ENCODE measurements around the gene RNASE8.
A peak's percentile ranks its signal among the peaks of the same experiment; 100 is the strongest.
"Not testable (repeated sequence)": the region's sequence is repeated elsewhere in the genome, so short reads cannot be mapped to it uniquely, and the experiment has no call there.

The RNASE8 gene

DNA sequence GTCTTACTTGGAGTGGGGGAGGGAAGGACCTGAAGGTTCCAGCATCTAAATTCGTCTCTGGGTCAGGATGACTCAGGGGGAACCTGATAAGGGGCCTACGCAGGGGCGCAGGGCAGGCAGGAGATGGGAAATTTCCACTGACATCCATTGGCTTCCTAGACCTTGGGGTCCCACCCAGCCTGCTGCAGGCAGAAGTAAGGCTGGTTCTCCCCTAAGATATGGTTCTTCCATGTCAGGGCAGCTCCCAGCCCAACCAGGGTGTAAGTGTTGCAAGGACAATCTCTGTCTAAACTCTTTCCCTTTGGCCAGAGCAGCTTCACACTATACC lies 30.7 kb upstream of the RNASE8 start:
- no peak for FAIRE-seq
- DNase-seq (ENCODE audit: insufficient read length, low spot score): no peak

DNA sequence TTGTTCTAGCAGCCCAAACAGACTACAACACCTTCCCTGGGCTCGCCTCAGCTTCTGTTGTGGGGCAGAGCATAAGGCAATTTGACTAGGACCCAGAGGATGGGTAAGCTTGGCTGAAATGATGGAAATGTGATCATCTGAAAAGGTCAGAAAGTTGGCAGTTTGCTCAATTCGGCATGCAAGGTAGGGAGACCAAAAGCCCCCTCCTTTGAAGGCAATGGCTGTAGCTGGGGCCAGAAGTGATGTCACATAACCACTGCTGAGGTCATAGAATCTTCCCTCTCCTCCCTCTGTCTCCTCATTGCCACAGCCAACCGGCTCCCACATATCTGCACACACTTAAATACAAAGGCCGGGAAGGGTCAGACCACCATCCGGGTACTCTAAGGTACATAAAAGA lies 27.7 kb upstream of the RNASE8 start, which contains the start of gene TPPP2:
TSS of gene TPPP2 (plus strand) at position 301 of the 400 bp plus-strand sequence. CDS start 365 bp downstream, outside the sequence.
- DNase-seq (ENCODE audit: insufficient read length, low spot score) (no peak), FAIRE-seq (no peak)

DNA sequence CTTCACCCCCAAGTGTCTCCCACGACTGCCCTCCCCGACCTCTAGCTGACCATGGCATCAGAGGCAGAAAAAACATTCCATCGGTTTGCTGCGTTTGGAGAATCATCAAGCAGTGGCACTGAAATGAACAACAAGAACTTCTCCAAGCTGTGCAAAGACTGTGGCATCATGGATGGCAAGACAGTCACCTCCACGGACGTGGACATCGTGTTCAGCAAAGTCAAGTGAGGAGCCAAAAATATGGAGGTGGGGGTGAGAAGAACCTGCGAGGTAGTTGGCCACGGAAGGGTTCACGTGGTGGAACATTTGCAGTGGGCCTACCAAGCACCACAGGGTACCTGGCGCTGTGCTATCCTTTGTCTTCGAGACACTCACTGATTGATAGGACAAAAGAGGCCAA lies 27.1 kb upstream of the RNASE8 start:
- DNase-seq (ENCODE audit: insufficient read length, low spot score): no peak
- FAIRE-seq: no peak

DNA sequence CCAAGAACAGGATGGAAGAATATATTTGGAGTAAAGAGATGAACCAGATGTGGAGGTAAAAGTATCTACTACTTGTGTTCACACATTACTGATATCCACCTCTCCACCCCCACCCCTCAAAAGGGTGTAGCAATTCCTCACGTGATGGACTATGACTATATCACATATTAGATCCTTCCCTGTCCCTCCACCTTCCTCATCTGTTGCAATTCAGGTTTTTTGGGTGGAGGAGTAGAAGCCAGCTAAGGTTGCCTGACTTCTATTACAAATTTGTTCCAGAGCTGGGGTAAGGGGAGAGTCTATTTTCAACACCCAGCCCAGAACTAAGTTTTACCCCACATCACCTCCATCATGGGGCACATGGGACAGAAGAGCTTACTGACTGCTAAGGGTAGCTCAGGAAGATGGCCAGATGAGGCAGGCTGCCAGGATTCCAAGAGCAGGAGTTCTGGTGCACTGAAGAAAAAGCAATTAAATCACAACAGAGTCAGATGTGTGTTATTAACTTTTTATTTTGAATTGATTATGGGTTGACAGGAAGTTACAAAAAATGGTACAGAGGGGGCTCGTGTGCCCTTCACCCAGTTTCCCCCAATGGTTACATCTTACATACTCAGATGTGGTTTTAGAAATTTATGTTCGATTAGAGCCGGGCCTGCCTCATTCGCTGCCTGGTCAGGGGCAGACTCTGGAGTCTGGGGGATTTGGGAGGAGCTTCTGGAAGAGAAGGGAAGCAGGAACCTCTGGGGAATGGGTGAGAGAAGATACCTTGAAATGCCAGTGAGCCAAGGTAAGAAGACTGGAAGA lies 25.1 kb upstream of the RNASE8 start:
- FAIRE-seq: no peak

DNA sequence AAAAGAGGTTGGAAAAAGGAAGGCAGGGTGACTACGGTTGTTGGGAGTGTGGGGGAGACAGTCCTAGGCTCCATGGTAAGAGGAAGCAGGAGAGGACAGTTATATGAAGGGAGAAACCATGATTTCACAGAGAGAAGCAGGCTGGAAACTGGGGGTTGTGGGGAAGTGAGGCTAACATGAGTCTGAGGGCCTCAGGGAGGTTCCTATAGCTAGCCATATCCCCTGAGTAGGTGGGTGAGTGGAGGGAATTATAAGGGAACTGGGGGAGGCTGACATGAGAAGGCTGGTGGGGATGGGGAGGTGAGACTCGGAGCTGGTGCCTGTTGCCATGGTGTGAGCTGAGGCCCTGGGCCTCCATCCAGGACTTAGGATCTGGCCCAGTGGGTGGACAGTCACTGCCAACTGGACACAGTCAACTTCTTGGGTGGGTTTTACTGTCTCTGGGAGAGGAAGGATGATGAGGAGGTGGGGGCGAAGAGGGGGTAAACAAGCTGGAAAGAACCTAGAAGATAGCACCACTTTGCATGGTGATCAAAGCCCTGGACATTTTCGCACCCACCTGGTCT lies 24.4 kb upstream of the RNASE8 start:
- DNase-seq (ENCODE audit: insufficient read length, low spot score): no peak
- FAIRE-seq: no peak

More for the DNA sequence above, 25.1 kb upstream of the RNASE8 start:
- no peak for DNase-seq (ENCODE audit: insufficient read length, low spot score)

DNA sequence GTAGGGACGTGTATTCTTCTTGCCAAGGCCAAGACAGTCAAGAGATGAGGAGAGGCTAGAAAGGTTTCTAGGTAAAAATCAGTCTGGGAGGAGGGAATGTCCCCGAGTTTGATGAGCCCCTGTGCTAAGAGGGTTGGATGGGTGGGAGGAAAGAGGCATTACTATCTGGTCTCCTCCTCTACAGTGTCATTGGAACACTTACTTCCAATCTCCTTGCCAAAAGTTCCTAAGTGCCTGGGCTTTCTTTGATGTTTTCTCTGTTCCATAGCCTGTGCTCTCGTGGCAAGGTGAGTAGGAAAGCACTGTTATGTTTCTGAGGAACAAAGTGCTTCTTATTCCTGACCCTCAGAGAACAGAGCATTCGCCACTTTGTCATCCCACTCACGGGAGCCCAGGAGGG lies 22.9 kb upstream of the RNASE8 start, which contains the start of gene RNASE13:
TSS of gene RNASE13 (minus strand) at position 101 of the 400 bp plus-strand sequence. CDS start 519 bp downstream, outside the sequence.
- DNase-seq (ENCODE audit: insufficient read length, low spot score): no peak
- FAIRE-seq: no peak

DNA sequence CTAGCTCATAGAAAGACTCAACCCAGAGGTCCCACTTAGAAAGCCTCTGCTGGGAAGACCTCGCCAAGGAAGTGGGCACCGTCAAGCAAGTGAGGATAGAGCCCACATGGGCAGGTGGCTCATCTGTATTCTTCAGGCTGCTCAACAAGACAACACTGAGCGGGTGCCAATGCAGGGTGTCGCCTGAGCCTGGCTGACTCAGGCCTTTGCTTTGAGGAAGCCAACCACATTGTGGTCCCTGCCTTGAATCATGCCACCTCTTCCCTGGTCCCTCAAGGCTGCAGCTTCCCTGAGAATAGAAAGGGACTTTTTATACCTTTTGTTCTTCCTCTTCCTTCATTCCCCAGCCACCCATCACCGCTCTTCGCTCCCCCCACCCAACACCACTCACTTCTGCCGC lies 20.9 kb upstream of the RNASE8 start:
- DNase-seq (ENCODE audit: insufficient read length, low spot score) (no peak), FAIRE-seq (no peak)

DNA sequence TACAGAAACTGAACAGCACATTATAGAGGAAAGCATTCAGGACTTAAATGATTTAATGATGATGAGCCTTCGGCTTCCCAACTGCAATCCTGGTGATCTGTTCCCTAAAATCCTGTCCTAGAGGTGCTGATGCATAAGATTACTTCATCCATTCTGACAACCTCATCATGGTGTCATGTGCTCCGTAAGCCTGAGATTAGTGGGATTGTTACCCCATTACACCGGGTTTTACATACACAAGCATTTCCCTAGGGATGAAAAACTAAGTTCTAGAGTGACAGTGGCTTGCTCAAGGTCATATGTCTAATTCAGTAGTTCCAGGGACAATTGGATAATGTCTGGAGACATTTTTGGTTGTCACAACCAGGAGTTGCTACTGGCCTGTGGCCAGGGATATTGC lies 20.5 kb upstream of the RNASE8 start:
- DNase-seq (ENCODE audit: insufficient read length, low spot score): no peak
- FAIRE-seq: no peak

DNA sequence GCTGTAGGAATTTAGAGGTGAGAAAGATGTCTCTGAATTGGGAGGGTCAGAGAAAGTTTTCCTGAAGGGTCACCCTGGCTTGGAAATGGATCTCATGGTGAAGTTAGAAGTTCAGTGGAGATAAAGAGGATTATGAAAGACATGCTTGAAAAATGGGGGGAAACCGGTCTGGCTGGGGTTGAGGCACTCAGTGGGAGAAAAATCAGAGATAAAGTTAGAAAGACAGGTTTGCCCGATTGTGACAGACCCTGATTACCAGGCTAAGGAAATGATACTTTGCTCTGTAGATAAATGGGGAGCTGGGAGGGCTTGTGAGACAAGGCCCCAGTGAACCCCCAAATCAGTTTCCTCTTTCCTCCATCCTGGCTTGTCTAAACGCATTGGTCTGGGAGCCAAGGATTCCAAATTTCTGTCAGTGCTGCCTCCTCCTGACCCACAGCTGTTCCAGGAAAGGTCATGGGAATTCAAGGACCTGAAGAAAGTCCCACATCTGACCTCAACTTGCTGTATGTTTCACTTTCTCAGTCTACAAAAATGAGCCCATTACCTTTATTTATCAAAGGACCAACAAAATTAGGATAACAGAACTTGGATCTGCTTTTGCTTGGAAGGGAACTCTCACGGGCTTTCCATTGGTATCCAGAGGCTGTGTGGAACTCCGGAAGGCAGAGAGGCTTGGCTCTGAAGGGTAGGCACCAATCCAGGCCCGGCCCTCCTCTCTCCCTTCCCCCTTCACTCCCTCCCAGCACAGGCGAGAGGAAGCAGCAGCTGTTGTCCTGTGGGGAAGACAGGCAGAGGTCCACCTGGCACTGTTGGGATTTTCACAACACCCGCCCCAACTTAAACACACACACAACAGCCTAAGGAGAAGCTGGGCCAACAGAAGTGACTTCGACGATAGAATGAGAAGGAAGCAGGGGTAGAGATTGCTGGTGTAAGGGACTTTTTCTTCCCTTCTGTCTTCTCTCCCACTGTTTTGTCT lies 18.9 kb upstream of the RNASE8 start:
- no peak for FAIRE-seq
- DNase-seq (ENCODE audit: insufficient read length, low spot score): no peak

DNA sequence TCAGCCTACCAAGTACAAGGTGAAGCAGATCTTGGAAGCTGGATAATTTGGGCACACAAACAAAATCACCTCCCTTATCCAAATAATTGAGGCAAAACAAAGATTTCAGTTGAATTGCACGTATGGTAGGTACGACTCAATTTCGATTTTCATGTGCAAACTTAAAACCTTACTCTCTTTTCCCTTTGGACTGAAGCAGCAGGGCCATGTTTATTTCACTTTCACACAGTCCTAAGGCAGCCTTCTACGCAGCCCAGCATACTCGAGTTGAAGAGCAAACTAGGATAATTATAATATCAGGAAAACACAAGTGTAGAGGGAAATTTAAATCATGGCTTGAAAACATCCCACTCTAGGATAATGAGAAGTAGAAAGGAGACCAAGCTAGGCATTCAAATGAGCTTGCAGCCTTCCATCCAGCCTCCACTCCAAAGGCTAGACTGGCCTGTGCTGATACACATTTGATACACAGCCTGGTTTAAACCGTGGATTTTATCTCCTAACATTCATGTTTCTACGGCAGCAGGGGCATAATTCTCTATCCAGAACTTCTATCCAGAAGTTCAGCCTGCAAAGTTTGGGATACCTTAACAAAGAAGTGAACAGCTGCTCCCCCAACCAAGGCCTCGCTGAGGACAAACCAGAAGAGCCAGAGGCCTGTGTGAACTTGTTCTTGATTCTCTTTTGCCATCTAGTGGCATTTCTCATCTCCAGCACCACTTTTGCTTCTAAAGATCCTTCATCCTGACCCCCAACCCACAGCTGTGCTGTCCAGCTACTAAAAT lies 17.8 kb upstream of the RNASE8 start:
- no peak for FAIRE-seq
- peak; percentile 52 for DNase-seq (ENCODE audit: insufficient read length, low spot score)

DNA sequence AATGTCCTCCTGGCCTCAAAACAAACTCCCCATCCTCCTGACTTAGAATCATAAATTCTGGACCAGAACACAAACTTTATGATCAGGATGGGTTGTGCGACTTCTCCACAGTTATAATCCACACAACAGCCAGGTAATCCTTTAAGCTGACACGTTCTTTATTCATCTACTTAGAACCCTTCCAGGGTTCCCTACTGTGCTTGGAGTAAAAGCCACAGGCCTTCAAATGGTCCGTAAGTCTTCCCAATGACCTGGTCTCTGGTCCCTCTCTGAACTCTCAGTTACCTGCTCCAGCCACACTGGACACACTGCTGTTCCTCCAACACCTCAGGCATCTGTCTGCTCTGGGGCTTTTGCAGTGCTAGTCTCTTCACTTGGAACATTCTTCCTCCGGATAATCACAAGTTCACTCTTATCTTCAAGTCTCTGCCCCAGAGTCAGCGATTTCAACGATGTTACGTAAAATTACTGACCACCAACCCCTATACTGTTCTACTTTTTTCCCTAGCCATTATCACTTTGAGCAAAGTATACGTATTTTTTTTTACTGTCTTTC lies 17.2 kb upstream of the RNASE8 start:
- DNase-seq (ENCODE audit: insufficient read length, low spot score) (no peak), FAIRE-seq (no peak)

DNA sequence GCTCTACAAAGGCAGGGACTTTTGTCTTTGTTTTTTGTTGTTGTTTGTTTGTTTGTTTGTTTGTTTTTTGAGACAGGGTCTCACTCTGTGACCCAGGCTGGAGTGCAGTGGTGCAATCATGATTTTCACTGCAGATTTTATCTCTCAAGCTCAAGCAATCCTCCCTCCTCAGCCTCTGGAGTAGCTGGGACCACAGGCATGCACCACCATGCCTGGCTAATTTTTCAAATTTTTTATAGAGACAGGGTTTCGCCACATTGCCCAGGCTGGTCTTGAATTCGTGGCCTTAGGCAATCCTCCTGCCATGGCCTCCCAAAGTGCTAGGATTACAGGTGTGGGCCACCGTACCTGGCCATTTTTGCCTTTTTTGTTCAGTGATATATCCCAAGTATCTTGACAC lies 16.7 kb upstream of the RNASE8 start:
- not testable (repeated sequence) for FAIRE-seq; DNase-seq (ENCODE audit: insufficient read length, low spot score)

DNA sequence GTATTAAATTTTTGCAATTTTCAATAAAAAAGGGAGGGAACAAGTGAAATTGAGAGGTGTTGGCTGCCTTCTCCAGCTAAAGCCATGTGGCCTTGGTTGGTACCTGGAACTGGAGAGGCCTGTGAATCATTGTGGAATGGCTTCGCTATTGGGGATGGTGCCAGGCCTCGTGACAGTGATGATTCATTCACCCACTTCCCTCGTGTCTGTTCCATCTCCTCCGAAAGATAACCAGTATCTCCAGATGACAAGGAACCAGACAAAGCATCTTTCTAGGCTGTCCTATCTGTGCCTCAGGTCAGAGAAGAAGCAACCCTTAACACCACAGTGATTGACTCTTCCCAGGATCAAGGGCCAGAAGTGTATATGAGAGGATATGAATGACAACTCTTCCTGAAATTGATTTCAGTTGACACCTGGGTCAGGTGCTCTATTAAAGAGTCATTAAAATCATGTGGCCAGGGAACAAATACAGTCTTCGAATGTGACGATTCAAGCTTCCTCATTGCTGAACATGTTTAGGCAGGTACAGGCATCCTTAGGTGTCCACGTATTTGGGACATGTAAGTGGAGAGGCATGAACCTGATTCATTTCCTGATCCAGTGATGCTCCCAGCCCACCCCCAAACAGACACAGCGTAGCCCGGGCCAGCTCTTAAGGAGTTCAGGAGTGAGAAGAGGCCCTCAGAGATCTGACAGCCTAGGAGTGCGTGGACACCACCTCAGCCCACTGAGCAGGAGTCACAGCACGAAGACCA lies 15.8 kb upstream of the RNASE8 start, which contains the start of gene RNASE7:
TSS of gene RNASE7 (plus strand) at position 687 of the 758 bp plus-strand sequence. CDS start 631 bp downstream, outside the sequence.
- no peak for FAIRE-seq
- no peak for DNase-seq (ENCODE audit: insufficient read length, low spot score)

DNA sequence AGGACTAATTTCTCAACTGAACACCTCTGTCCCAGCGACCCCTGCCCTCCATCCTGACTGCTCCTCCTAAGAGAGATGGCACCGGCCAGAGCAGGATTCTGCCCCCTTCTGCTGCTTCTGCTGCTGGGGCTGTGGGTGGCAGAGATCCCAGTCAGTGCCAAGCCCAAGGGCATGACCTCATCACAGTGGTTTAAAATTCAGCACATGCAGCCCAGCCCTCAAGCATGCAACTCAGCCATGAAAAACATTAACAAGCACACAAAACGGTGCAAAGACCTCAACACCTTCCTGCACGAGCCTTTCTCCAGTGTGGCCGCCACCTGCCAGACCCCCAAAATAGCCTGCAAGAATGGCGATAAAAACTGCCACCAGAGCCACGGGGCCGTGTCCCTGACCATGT lies 14.7 kb upstream of the RNASE8 start:
- DNase-seq (ENCODE audit: insufficient read length, low spot score) (no peak), FAIRE-seq (no peak)

DNA sequence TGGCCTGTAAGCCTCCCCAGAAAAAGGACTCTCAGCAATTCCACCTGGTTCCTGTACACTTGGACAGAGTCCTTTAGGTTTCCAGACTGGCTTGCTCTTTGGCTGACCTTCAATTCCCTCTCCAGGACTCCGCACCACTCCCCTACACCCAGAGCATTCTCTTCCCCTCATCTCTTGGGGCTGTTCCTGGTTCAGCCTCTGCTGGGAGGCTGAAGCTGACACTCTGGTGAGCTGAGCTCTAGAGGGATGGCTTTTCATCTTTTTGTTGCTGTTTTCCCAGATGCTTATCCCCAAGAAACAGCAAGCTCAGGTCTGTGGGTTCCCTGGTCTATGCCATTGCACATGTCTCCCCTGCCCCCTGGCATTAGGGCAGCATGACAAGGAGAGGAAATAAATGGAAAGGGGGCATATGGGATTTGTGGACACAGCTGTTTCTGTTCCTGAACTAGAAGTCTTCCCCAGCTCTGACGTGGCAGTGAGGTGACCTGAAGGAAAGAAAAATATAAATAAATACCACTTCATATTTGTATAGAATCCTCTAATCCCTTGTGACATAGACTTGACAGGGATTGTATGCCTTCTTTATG lies 14.1 kb upstream of the RNASE8 start:
- no peak for FAIRE-seq
- no peak for DNase-seq (ENCODE audit: insufficient read length, low spot score)

DNA sequence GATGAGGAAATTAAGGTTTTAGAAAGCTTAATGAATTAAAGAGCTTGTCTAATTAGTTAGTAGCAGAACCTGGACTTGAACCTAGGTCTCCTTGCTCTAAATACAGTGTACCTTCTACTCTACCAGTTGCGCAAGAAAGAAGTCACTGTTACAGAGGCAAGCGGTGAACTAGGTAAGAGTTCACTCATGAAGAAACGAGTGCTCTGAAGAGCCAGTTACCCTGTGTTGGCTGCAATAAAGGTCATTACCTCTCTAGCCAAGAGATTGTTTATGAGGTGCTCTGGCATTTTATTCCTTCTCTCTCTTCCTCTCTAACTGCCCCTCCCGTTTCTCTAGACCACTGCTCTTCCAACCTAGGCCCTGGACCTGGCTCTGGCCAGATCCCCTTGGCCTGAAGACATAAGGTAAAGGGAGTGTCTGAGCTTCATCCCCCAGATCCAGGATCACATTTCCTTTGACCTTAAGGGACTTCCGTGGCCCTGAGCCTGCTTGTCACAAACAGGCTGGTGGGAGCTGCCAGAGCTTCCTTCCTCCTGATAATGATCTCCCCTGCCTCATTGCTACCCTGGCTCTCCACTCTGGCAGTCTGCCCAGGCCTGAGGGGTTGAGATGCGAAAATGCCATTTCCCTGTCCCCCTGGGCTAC lies 13.5 kb upstream of the RNASE8 start:
- DNase-seq (ENCODE audit: insufficient read length, low spot score) (no peak), FAIRE-seq (no peak)

DNA sequence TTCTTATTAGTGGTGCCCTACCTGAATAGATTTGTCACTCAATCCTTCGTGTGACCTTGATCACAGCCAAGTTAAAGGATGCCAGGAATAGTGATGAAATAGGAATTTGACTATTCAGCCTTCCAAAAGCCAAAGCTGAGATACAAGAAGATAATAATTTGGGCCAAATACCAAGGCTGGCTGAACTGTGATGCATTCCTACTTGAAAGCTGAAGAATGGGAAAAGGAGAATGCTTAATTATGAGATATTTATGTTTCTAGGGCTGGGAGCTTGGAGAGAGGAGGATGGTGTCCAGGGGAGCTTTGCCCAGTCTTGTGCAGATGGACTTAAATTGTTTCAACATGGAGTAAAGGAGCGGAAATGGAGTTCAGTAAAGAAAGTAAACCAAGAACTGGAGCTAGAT lies 10.2 kb upstream of the RNASE8 start:
- DNase-seq (ENCODE audit: insufficient read length, low spot score) (no peak), FAIRE-seq (no peak)

DNA sequence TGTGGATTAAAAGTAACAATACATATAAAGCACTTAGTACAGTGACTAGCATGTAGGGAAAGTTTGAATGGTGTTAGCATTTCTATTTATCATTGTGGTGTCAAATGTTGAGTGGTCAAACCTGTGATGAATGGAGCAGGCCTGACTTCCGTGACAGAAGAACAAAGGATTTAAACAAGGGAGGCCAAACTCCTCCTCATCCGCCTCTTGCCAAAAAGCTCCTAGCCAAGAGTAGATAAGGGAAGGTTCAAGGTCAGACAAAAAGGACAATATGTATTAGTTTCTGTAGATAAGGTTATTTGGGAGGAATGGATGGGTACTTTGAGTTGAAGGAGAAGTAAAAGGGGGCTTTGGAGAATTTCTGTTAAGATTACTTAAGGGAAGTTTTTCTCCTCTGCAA lies 9.0 kb upstream of the RNASE8 start:
- FAIRE-seq: no peak

More for the DNA sequence above, 9.0 kb upstream of the RNASE8 start:
- no peak for DNase-seq (ENCODE audit: insufficient read length, low spot score)
